Activated naive CD4-positive, alpha-beta T cell treated with Interleukin-2 at 50 U/mL for 16 hours (primary cell): ENCODE measurements around the gene SLC9A7.

ENCODE experiments used
- DNase-seq: peaks from one replicate; pipeline ENCODE4 v3.0.0-alpha.2; 2020

Gene SLC9A7

GRCh38 chrX:46642145-46642544 is 116.8 kb downstream of the SLC9A7 start:
- DNase-seq: no peak

DNA sequence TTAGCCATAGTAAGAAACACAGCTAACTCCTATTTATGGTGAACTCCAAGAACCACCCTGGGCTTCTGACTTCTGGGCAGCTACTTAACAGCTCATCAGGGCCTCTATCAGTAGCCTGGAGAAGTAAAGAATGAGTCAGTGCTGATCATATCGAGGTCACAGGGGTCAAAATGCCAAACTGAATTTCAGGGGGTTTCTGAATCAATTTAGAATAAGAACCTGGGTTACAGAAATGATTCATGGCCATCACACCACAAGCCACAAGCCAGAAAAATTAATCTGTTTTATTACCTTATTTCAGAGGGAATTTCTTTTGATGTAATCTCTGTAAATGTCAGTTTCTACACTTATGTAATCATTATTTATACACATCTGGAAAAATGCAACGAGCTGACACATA is 121.0 kb downstream of the SLC9A7 start:
- DNase-seq: peak; percentile 21

- DNase-seq: no peak
These were observed 122.7 kb downstream of the SLC9A7 start for GRCh38 chrX:46636223-46636622.

- DNase-seq: no peak
These were observed 123.7 kb downstream of the SLC9A7 start for GRCh38 chrX:46635186-46635585.

DNA sequence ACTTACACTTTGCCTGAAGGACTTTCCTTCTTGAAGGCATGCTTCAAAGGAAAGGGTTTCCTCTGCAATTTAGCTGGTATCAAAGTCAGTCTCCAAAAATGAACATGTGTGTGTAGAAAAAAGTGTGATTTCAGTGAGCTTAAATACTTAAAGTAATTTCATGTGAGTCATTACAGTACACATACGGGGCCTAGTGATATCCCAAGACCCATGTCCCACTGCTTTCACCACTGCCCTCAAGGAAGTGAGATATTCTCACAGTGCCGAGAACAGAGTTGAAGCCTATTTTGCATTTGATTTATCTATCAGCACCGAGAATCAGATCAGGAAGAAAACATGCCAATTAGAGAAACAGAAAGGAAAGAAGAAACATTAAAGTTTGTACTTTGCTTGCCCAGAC is 124.3 kb downstream of the SLC9A7 start:
- DNase-seq: no peak

DNA sequence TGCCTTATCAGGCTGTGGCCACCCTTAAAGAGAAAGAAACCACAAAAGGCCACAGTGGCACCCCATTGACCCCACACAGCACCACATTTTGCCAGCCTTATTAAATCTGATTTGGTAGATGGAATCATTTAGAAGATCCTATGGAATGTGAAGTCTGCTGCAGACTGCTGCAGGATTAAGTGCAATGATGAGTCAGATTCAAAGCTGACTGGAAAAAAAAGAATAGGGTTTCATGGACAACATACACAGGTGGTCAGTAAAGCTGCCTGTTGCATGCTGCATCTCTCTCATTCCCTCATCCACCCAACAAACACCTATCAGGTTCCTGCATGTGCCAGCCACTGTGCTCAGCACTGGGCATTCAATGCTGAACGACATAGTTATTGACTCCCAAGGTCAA is 128.8 kb downstream of the SLC9A7 start:
- DNase-seq: no peak

GRCh38 chrX:46628460-46629371 is 130.2 kb downstream of the SLC9A7 start:
- DNase-seq: peak; percentile 13

DNA sequence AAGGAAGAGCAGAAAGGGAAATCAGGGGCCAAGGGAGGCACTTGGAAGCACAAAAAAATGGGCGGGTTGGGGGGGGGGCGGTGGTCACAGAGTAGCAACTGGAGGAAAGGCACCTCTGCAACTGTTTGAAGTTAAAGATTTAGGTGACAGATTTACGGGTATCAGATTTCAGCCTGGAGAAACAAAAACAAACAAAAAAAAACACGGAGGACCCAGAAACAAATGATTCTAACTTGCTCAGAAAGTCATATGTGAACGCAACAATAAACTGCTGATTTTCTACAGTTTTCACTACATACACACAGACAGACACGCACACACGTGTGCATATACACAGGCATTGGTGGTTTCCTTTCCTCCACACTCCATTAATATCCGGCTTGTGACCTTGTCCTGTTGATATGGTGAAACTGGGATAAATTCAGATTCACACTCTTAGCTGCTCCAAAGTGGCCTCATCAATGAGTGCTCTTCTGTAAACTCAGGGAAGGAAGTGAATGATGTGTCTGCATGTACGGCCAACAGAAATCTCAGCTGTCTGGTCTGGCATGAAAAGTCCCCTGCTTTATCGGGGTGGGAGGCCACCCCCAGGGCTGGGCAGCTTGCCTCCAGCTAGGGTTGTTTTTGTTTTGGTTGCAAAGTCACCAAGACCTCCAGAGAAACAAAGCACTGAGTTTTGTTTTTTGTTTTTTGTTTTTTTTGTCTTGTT is 131.1 kb downstream of the SLC9A7 start:
- no peak for DNase-seq

DNA sequence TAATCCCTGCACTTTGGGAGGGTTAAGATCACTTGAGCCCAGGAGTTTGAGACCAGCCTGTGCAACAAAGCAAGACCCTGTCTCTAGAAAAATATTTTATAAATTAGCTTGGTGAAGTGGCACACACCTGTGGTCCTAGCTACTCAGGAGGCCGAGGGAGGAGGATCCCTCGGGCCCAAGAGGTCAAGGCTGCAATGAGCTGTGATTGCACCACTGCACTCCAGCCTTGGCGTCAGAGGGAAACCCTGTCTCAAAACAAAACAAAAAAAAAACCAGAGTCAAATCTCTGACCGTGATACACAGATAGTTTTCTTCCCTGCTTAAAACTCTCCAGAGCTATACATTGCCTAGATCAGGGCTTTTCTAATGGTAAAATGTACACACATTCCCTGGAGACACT is 131.9 kb downstream of the SLC9A7 start:
- no peak for DNase-seq

DNA sequence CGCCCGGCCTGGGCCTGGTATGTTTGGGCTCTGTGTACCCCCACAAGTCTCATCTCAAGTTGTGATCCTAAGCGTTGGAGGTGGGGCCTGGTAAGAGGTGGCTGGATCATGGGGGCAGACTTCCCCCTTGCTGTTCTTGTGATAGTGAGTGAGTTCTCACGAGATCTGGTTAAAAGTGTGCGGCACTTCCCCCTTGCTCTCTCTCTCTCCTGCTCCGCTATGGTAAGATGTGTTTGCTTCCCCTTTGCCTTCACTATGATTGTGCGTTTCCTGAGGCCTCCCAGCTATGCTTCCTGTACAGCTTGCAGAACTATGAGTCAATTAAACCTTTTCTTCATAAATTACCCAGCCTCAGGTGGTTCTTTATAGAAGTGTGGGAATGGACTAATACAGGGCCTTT is 132.4 kb downstream of the SLC9A7 start:
- peak; percentile 26 for DNase-seq

- DNase-seq: no peak
These were observed 134.7 kb downstream of the SLC9A7 start for GRCh38 chrX:46624090-46624786.

- no peak for DNase-seq
These were observed 137.3 kb downstream of the SLC9A7 start for GRCh38 chrX:46621572-46621971.

DNA sequence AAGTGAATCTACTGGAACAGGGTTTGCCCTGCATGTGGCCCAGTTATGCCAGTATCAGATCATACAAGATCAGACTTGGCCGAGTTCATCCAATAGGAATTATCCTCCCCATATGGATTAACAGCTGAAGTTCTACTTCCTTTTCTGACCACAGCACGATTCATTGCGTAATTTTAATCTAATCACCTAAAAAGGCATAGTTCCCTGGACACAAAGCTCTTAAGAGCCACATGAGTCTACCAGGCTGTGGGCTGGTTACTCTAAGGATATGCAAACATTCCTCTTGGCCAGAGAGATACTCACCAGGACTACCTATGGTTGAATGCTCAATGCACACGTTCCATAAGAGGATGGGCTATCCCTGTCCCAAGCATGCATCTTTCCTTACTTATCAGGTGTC is 138.4 kb downstream of the SLC9A7 start:
- no peak for DNase-seq

DNA sequence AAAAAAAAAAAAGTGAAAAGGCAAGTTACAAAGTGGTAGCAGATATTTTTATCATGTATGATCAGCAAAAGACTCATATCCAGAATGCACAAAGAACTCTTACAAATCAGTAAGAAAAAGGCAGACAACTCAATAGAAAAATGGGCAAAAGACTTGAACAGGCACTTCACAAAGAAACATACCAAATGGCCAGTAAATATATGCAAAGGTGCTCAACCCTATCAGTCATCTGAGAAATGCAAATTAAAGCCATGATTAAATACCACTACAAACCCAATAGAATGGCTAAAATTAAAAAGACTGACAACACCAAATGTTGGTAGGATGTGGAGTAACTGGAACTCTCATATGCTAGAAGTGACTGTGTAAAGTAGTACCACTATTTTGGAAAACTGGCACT is 140.0 kb downstream of the SLC9A7 start:
- DNase-seq: no peak

DNA sequence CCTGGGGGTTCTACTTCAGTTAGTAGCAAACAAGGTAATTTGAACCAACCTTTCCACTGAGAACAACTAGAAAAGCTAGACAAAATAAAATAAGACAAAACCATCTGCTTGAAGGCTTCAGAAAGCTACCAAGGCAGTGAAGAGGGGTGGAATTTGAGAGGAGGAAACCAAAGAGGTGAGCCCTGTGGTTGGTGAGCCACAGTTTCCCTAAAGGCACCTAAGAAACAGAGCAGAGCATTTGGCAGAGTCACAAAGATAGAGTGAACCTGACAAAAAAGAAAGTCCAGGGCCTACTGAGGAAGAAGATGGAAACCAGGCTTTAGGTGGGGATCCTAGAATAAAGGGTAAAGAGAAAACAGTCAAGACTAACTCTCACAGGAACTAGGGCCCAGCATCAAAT is 141.0 kb downstream of the SLC9A7 start:
- DNase-seq: no peak

GRCh38 chrX:46611658-46612362 is 147.1 kb downstream of the SLC9A7 start:
- no peak for DNase-seq

GRCh38 chrX:46610070-46610658 is 148.8 kb downstream of the SLC9A7 start:
- no peak for DNase-seq

DNA sequence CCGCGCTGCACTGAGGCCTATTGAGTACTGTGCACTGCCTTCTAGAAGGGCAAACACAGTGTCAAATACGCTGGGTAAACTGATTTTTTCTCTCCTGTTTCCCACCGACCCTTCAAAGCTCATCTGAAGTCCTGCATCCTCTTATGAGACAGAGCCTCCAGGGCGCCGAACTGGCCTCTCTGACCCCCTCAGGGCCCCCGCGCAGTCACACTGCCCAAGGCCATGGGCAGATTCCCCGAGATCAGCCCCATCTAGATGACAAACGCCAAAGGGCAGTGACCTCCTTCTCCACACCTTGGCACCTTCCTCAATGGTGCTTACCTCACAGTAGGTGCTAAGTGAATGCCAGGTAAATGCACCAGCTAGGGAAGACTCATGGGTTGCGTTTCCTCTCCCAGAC is 151.0 kb downstream of the SLC9A7 start:
- DNase-seq: no peak

GRCh38 chrX:46602468-46603102 is 156.3 kb downstream of the SLC9A7 start:
- DNase-seq: no peak

GRCh38 chrX:46601283-46601682 is 157.6 kb downstream of the SLC9A7 start:
- no peak for DNase-seq

DNA sequence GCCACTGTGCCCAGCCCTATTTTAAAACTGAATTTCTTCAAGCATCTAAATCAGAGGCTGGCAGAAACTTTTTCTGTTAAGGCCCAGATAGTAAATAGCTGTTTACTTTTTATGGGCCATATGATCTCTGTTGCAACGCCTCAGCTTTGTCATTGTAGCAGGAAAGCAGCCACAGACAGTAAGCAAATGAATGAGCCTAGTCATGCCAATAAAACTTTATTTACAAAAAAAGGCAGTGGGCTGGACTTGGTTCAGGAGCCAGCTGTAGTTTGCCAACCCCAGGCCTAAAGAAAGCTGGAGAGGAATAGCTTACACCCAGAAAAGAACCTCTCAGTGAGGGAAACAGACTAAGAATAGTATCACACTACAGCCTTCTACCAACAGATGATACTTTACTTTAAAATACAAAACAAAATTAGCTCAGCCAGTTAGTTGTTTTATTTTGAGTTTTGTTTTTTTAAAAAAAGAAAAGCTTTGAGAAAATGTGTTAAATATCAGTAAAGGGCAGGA is 159.8 kb downstream of the SLC9A7 start:
- DNase-seq: no peak

GRCh38 chrX:46597771-46598170 is 161.1 kb downstream of the SLC9A7 start:
- DNase-seq: no peak
